Hematopoietic multipotent progenitor cell treated with erythropoietin and hydrocortisone succinate and interleukin-3 and kit ligand, for 15 days (in vitro differentiated cells): ENCODE measurements around the gene NTN5.
"Not testable (repeated sequence)": the region's sequence is repeated elsewhere in the genome, so short reads cannot be mapped to it uniquely, and the experiment has no call there.

Experiments used
- DNase-seq: peaks from one replicate; pipeline ENCODE4 v3.0.0-alpha.2; 2015; ENCODE audit warnings: low spot score

NTN5 gene

DNA sequence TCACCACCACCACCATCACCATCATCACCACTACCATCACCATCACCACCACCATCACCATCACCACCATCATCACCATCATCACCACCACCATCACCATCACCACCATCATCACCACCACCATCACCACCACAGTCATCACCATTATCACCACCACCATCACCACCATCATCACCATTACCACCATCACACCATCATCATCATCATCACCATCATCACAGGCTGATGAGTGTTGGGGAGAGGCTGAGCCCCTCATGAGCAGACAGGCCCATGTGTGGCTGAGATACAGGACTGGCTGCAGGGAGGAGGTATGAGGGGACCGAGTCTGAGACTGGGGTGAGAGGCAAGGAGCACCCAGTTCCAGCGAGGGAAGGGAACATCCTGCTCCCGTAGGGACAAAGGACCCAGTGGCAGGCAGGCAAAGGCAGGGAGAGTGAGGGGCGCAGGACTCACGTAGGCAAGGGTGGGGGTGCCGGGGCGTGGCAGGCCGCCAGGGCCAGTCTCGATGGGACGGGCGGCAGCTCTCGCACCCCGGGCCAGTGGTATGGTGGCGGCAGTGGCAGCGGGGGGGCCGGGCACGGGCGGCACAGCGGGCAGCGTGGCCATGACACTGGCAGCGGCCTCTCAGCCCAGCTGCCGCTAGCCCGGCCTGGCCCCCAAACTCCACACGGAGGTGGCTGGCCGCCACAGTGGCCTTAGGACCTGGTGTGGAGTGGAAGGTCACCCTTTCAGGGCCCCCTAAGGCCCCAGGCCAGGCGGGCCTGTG lies 2.7 kb downstream of the NTN5 start:
- DNase-seq = no peak

GRCh38 chr19:48668761-48669160 lies 4.1 kb downstream of the NTN5 start:
- DNase-seq = no peak

DNA sequence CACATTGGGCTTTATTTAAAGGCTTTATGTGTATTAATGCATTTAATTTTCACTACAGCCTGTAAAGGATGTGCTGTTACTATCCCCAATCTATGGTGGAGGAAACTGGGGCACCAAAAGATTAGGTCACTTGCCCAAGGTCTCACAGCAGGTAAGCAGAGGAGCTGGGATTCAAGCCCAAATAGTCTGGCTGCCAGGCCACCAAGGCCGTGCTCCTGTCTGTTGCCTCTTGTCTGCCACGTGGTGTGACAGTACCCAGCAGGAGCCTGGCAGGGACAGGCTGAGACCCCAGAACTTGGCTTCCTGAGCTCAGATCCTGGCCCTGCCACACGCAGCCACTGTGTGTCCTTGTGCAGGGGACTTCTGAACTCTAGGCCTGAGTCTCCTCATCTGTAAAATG lies 4.5 kb downstream of the NTN5 start:
- DNase-seq = no peak

DNA sequence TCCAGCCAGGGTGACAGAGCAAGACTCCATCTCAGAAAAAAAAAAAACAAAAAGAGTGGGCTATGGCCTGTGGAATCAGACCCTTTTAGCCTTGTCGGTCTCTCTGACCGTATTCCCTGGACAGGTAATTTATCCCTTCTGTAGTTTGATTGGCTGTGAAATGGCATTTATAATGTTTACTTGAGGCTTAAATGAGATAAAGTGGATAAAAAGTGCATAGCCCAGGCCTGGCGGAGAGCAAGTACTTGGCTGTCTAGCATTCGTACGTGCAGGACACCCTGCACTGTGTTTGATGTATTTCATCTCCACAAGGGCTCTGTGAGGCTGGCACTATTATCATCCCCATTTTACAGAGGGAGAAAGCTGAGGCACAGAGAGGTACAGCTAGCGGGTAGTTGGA lies 7.0 kb downstream of the NTN5 start:
- no peak for DNase-seq

GRCh38 chr19:48664476-48664875 lies 8.3 kb downstream of the NTN5 start:
- DNase-seq = no peak

DNA sequence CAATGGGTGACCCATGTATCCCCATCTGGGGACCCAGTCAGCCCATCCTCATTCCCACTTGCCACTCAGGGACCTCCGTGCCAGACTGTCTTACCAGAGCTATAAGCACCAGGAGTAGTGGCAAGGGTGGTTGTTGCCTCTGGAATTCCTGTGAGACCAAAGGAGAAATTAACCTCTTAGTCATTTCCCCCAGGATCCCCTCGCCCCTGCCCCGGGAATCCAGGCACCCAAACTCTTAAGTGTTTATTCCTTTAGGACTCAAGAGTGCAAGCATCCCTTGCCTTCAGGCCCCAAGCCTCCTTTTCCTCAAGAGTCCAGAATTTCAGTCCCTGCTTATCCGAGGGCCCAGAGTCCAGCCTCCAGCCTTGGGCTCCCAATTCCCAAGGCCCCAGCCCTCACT lies 9.2 kb downstream of the NTN5 start:
- DNase-seq = no peak

GRCh38 chr19:48661711-48662090 lies 11.1 kb downstream of the NTN5 start:
- DNase-seq = no peak

DNA sequence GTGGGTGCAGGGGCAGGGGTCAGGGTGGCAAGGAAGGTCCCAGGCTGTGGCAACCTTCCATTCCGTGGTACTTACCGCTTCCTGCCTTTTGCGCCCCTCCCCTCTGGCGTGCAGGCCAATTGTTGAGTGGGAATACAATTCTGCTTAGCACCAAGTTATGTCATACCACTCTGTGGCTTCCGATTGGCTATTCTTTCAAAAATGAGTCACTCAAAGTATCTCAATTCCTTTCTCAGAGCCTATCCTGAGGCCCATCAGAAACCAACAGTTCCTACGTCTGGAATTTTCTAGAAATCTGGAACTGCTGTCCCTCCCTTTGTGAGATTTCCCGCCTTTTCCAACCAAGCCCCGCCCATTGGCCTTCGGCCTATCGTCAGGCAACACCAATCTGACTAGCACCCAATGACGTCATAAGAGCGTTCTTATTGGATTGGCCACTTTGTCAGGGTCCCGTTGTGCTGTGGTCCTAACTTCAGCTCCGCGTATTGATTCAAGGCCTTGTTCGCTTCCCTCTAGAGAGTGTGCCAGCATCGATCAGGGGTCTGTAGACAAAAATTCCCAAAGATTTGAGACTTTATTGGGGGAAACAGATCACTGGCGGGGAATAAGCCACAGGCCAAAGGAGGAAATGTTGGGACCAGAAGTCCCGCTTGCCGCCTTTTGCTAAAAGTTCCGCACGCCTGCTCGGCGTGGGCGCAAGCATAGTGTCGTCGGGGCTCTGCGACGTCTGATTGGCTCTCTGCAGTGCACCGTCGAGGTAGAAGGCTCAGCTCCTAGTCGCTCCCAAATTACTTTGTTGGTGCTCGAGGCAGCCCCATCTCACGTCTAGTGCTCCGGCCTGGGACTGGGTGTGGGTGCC lies 11.7 kb downstream of the NTN5 start:
- DNase-seq = peak; percentile 86

DNA sequence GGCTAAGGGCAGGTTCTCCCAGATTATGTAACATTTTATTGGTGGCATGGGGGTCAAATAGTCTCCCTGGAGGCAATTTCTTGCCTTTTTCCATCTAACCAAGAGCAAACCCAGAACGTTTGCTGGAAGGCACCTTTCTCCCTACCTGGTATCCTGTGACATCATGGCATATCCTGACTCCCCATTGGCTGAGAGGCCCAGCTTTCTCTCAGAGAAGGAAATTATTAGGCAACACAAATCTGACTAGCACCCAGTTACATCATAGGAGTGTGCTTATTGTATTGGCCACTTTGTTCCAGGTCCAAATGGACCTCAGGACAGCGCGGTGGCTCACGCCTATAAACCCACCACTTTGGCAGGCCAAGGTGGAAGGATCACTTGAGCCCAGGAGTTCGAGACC lies 13.0 kb downstream of the NTN5 start:
- DNase-seq = no peak

GRCh38 chr19:48658483-48658882 lies 14.3 kb downstream of the NTN5 start:
- DNase-seq = no peak

GRCh38 chr19:48657828-48658227 lies 15.0 kb downstream of the NTN5 start:
- not testable (repeated sequence) for DNase-seq

DNA sequence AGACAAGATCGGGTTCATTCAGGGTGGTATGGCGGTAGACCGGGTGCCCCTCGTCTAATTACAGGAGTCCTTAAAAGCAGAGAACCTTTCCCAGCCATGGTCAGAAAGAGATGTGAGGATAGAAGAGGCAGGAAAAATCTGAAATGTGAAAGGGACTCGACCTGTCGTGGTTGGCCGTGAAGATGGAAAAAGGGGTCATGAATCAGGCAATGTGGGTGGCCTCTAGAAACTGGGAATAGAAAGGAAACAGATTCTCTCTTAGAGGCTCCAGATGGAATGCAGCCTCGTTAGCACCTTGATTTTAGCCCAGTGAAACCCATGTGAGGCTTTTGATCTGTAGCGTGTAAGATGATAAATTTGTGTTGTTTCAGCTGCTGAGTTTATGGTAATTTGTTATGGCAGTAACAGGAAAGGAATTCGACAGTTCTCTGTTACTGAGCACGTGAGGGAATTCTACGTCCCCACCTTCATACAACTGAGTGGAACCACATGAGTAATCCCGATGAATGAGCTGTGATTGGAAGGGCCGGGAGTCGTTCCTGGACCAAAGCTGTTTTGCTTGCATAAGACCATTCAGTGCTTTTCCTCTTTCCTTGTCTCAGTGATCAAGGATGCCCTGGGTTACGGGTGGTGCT lies 15.9 kb downstream of the NTN5 start:
- no peak for DNase-seq

GRCh38 chr19:48654299-48655059 lies 18.3 kb downstream of the NTN5 start:
- no peak for DNase-seq

DNA sequence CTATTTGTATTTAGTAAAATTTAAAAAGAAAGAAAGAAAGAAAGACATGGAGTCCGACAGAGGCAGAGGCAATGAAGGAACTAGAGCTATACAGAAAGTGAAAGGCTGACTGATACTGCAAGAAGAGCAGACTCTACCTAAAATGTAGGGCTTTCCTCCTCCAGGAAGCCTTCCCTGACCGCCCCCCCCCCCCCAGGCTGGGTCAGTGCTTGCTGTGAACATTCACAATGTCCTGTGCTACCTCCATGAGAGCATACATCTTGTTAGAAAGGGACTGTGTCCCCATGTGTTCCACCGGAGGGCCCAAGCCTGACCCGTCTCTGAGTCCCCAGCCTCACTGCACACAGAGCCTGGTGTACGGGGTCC lies 21.2 kb downstream of the NTN5 start:
- no peak for DNase-seq

DNA sequence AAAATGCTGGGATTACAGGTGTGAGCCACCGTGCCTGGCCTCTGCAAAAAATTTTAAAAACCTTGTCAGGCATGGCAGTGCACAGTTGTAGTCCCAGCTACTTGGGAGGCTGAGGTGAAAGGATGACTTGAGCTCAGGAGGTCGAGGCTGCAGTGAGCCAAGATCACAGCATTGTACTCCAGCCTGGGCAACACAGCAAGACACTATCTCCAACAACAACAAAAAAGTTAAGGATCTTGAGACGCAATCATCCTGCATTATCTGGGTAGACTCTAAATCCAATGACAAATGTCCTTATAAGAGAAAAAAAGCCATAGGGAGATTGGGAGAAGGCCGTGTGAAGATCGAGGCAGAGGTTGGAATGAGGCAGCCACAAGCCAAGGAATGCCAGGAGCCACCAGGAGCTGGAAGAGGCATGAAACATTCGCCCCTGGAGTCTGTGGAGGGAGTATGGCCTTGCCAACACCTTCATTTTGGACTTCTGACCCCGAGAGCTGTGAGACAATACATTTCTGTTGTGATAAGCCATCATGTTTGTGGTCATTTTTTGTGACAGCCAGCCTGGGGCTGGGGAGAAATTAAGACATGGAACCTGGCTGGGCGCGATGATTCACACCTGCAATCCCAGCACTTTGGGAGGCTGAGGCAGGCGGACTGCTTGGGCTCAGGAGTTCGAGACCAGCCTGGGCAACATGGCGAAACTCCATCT lies 21.7 kb downstream of the NTN5 start:
- DNase-seq = no peak

GRCh38 chr19:48648134-48648533 lies 24.7 kb downstream of the NTN5 start:
- DNase-seq = no peak

DNA sequence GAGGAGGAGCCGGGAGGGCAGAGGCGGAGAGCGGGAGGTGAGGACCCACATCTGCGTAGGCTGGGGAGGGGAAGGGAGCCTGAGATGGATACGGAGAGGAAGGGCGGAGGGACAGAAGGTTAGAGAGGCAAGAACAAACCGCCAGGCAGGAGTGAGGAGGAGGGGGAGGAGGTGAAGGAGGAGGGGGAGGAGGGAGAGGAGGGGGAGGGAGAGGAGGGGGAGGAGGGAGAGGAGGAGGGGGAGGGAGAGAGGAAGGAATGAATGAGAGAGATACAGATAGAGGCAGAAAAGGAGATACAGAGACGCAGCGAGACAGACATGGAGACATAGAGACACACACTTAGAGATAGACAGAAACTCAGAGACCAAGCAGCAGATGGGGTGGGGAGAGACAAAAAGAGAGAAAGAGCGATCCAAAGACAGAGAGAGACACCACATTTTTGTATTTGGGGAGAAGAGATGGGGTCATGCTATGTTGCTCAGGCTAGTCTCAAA lies 26.0 kb downstream of the NTN5 start:
- DNase-seq = no peak

DNA sequence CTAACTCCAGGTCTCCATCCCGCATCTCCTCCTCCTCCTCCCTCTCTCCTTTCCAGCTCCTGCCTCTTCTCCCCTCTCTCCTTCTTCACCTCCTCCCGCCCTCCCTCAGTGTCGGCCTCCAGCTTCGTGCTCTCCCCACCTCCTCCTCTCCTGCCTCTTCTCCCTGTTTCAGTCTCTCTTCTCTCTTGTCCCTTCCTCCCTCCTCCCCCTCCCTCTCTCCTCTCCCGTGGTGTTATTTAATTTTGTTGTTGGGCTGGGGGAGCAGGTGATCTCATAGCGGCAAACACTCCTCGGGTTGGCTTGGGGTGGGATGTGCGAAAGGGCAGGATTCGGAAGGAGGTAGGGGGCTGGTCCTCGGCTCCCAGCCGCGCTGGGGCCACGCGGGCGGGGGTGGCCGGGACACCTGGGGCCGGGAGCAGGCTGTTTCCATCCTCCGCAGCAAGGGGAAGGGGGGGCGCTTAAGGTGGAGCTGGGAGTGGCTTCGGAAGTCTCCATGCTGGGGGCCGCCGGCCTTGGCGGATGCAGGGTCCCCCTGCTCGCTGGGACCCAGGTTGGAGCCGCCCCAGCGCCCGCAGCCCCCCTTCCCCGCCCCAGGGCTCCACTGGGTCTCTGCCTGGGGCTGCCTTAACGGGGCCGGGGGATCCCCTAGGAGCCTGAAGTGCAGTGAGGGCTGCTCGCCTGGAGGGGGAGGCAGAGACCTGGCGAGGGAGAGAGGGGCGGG lies 26.7 kb downstream of the NTN5 start, which contains the start of gene CA11:
Gene CA11, minus strand, starts transcription at position 187 of the 721 bp plus-strand sequence. CDS start 555 bp downstream, outside the sequence.
- peak; percentile 67 for DNase-seq

GRCh38 chr19:48645620-48646000 lies 27.2 kb downstream of the NTN5 start:
- DNase-seq = no peak

GRCh38 chr19:48644839-48645619 lies 27.8 kb downstream of the NTN5 start:
- peak; percentile 75 for DNase-seq
